ENCODE data around the gene PADI6. TPM values are rescaled to one million over a fixed set of nuclear protein-coding genes. Genes with fewer than 3 reads are reported as not detected.

The PADI6 gene
- total and polyA plus RNA-seq, 10 of the 15 experiments (the other 5 are each of a cell fraction or from before 2014, with no cell fraction given): not detected

- TF ChIP-seq ZNF592 (IDR thresholded peaks at IDR 0.05) (no peak), KAT2A (conservative IDR thresholded peaks at IDR 0.05; ENCODE audit: control insufficient read depth, low read depth, low read length) (no peak), MTA3 (IDR thresholded peaks at IDR 0.05; ENCODE audit: borderline replicate concordance, low read length) (no peak), POU2F2 (IDR thresholded peaks at IDR 0.05; ENCODE audit: borderline replicate concordance, low read depth, low read length) (no peak), BHLHE40 (IDR thresholded peaks at IDR 0.05; ENCODE audit: borderline replicate concordance in 1 of 2, low read depth in 2 of 2, low read length in 1 of 2) (no peak), YY1 (IDR thresholded peaks at IDR 0.05; ENCODE audit: low read depth, low read length) (no peak), STAT1 (conservative IDR thresholded peaks at IDR 0.05) (no peak), NR2F1 (conservative IDR thresholded peaks at IDR 0.05) (no peak), NRF1 (conservative IDR thresholded peaks at IDR 0.05; ENCODE audit: low read depth, low read length) (no peak), FOXK2 (IDR thresholded peaks at IDR 0.05) (no peak), MLLT1 (IDR thresholded peaks at IDR 0.05) (no peak), IRF4 (IDR thresholded peaks at IDR 0.05; ENCODE audit: low read depth, low read length) (no peak), TCF12 (IDR thresholded peaks at IDR 0.05; ENCODE audit: low read depth, low read length) (no peak), JUNB (IDR thresholded peaks at IDR 0.05) (no peak), PML (IDR thresholded peaks at IDR 0.05; ENCODE audit: low read length) (no peak)
These were observed 21.9 kb upstream of the PADI6 start (continued) for GRCh38 chr1:17350083-17350482.
